CD4-positive, alpha-beta T cell (primary cell): ENCODE measurements around the gene FLT1. TPM values are rescaled to one million over a fixed set of nuclear protein-coding genes. Genes with fewer than 3 reads are reported as not detected.

ENCODE experiments used
- ATAC-seq: fragments of 200-7000 bp; cut with Tn5 transposase; one replicate; pipeline ENCODE4 v1.10.0; 2022; ENCODE audit warnings: mild to moderate bottlenecking; ENCODE audit not compliant: poor library complexity
- CTCF ChIA-PET: fragments of 350-600 bp; sonication (Branson Sonifier 250); formaldehyde crosslinking; loops from one replicate; lab custom pipeline; 2021; ENCODE audit warnings: antibody characterized with exemption, inconsistent platforms; lab: Charles Lee
- POLR2A ChIA-PET: fragments of 350-600 bp; sonication (Branson Sonifier 250); formaldehyde crosslinking; loops from one replicate; lab custom pipeline; 2021; ENCODE audit warnings: antibody characterized with exemption, inconsistent platforms; lab: Charles Lee
- DNase-seq, 14 experiments: peaks; one replicate each; pipeline ENCODE4 v3.0.0-alpha.2; 2013 to 2020; ENCODE audit warnings: mixed read lengths in 2 of 14
- H3K27ac ChIP-seq, 2 donors: one replicate each; pipeline versions ENCODE4 v1.5.1 to v1.7.0; 2013; ENCODE audit warnings: low read length in 2 of 2, low read depth in 1 of 2, mild to moderate bottlenecking in 1 of 2
- H3K27me3 ChIP-seq, 2 experiments: 1 replicate in 1 of 2; 2 replicates in 1 of 2; pipeline versions ENCODE4 v1.6.1 to v1.7.0; 2013; ENCODE audit warnings: low read length in 2 of 2, control low read depth in 1 of 2, mild to moderate bottlenecking in 1 of 2, moderate library complexity in 1 of 2; ENCODE audit not compliant: insufficient read depth in 2 of 2, control insufficient read depth in 1 of 2
- H3K36me3 ChIP-seq: one replicate; pipeline ENCODE4 v1.6.1; 2013; ENCODE audit warnings: low read length, control low read depth; ENCODE audit not compliant: insufficient read depth
- H3K4me1 ChIP-seq: one replicate; pipeline ENCODE4 v1.6.1; 2013; ENCODE audit warnings: low read length, control low read depth; ENCODE audit not compliant: insufficient read depth
- H3K4me3 ChIP-seq: one replicate; pipeline ENCODE4 v1.5.1; 2013; ENCODE audit warnings: mild to moderate bottlenecking, low read length, moderate library complexity
- H3K9me3 ChIP-seq, 2 experiments: 1 replicate in 1 of 2; 2 replicates in 1 of 2; pipeline versions ENCODE4 v1.6.1 to v1.7.0; 2013; ENCODE audit warnings: low read length in 2 of 2, mild to moderate bottlenecking in 2 of 2, control low read depth in 1 of 2, moderate library complexity in 1 of 2; ENCODE audit not compliant: control insufficient read depth in 1 of 2, insufficient read depth in 1 of 2
- H3K27ac Mint-ChIP-seq: one replicate; pipeline ENCODE4 v1.8.0; 2020; ENCODE audit warnings: mixed read lengths
- H3K27me3 Mint-ChIP-seq: one replicate; pipeline ENCODE4 v1.8.0; 2021; ENCODE audit warnings: mixed read lengths
- H3K36me3 Mint-ChIP-seq: one replicate; pipeline ENCODE4 v1.8.0; 2021; ENCODE audit warnings: low read depth, mixed read lengths
- H3K4me1 Mint-ChIP-seq: one replicate; pipeline ENCODE4 v1.8.0; 2021; ENCODE audit warnings: low read depth, mixed read lengths
- H3K4me3 Mint-ChIP-seq: one replicate; pipeline ENCODE4 v1.8.0; 2020; ENCODE audit warnings: mild to moderate bottlenecking, mixed read lengths
- H3K9me3 Mint-ChIP-seq: one replicate; pipeline ENCODE4 v1.8.0; 2020; ENCODE audit warnings: mixed read lengths
- CTCF ChIP-seq: fragments of 200-600 bp; IDR thresholded peaks from one replicate; pipeline ENCODE4 v1.8.0; 2022; ENCODE audit warnings: antibody characterized with exemption, mild to moderate bottlenecking
- intact Hi-C, 2 experiments: fragments of 100-400 bp; cut with DNase I in 1 of 2; cut with micrococcal nuclease in 1 of 2; formaldehyde crosslinking; loops; one replicate each; pipeline versions ENCODE4 v1.15.1 to v1.9.0; 2023 to 2025; cut with DNase I, micrococcal nuclease
- total RNA-seq, 174 experiments: library from RNA in 2 of 174; stranded (reverse) in 2 of 174; gene quantifications; one replicate each; pipeline ENCODE4 v1.2.3 and lab custom pipeline; 2021 to 2026

The FLT1 gene
- total RNA-seq, 2 experiments from 2014 or later, result 1.1 to 1.2 TPM

DNA sequence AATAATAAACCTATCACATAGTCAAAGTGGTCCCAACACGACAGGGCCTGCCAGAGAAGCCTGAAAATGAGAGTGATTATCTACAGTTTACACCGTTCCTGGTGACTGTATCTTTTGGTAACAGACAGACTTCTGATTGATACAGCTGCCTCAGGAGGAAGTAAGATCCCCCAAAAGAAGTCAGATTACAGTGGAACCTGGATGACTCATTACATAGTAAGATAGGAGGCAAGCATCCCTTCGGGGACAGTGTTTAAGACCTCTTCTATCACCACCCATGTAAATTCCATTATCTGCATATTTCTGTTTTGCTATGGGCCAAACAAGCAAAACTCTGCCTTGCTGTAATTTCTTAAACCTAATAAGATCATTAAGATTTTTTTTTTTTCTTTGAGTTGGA, 44.0 kb upstream of the FLT1 start:
- no peak for ATAC-seq
- H3K9me3 Mint-ChIP-seq, result no peaks in the 10 kb centered on the region
- Histone ChIP-seq H3K9me3 (peaks cover 12 to 16% of the 10 kb centered on the region in 2 experiments), H3K4me3 (no peak overlapping the region), H3K36me3 (no peaks in the 10 kb centered on the region), H3K4me1 (no peaks in the 10 kb centered on the region), H3K27ac (no peak overlapping the region), H3K27me3 (peaks cover 22 to 27% of the 10 kb centered on the region in 2 experiments)
- no peak overlapping the region for H3K4me3 Mint-ChIP-seq
- no peak overlapping the region for H3K27ac Mint-ChIP-seq
- POLR2A ChIA-PET, result no interaction called here
- CTCF ChIA-PET, result no interaction called here
- no peak for DNase-seq
- no peaks in the 10 kb centered on the region for H3K4me1 Mint-ChIP-seq
- TF ChIP-seq CTCF, result no peak
- no peaks in the 10 kb centered on the region for H3K36me3 Mint-ChIP-seq
- intact Hi-C loops, result no loop called here
- H3K27me3 Mint-ChIP-seq, result peaks cover 53% of the 10 kb centered on the region

- ATAC-seq, result no peak
- no peak for DNase-seq
- Histone ChIP-seq H3K27me3 (peaks cover 35 to 36% of the 10 kb centered on the region in 2 experiments), H3K4me3 (no peak overlapping the region), H3K27ac (no peak overlapping the region), H3K36me3 (no peaks in the 10 kb centered on the region), H3K4me1 (peaks cover 5% of the 10 kb centered on the region), H3K9me3 (peaks cover 5 to 15% of the 10 kb centered on the region in 2 experiments)
- ChIA-PET POLR2A (interaction anchor here (0.6 kb wide), 1 partner anchor 64 kb away, joined by 3 read pairs; no protein-coding TSS in a partner anchor), CTCF (no interaction called here)
- no peaks in the 10 kb centered on the region for H3K4me1 Mint-ChIP-seq
- H3K4me3 Mint-ChIP-seq, result no peak overlapping the region
- no peak overlapping the region for H3K27ac Mint-ChIP-seq
- H3K27me3 Mint-ChIP-seq, result peaks cover 62% of the 10 kb centered on the region
- H3K36me3 Mint-ChIP-seq, result no peaks in the 10 kb centered on the region
- TF ChIP-seq CTCF, result no peak
- H3K9me3 Mint-ChIP-seq, result no peaks in the 10 kb centered on the region
- intact Hi-C loops, result no loop called here
Observed at GRCh38 chr13:28537171-28537570, 42.2 kb upstream of the FLT1 start.

DNA sequence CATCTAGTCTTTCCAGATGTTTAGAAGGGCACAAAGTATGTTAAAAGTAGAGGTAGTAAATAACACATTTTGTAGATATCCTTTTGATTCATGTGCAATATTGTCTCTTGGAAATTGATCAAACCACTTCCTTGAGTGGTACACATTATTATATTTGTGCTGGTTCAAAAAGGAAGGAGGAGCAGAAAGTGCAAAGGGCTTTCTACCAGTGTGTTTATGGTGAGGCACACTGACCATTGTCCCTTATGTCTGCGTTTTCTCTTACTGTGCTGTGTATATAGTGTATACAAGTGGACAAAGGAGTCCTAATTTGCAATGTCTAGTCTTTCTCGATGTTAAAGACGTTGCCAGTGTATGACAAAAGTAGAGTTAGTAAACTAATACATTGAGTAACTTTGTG, 41.4 kb upstream of the FLT1 start:
- Histone ChIP-seq H3K27ac (no peak overlapping the region), H3K4me1 (peaks cover 13% of the 10 kb centered on the region), H3K36me3 (no peaks in the 10 kb centered on the region), H3K4me3 (no peak overlapping the region), H3K27me3 (peaks cover 43% of the 10 kb centered on the region in 2 experiments), H3K9me3 (peaks cover 5 to 15% of the 10 kb centered on the region in 2 experiments)
- no peak overlapping the region for H3K4me3 Mint-ChIP-seq
- H3K27ac Mint-ChIP-seq, result no peak overlapping the region
- H3K4me1 Mint-ChIP-seq, result no peaks in the 10 kb centered on the region
- peaks cover 62% of the 10 kb centered on the region for H3K27me3 Mint-ChIP-seq
- TF ChIP-seq CTCF, result no peak
- no peaks in the 10 kb centered on the region for H3K9me3 Mint-ChIP-seq
- no peaks in the 10 kb centered on the region for H3K36me3 Mint-ChIP-seq
- POLR2A ChIA-PET, result no interaction called here
- DNase-seq (no peak), ATAC-seq (no peak)
- intact Hi-C loops, result no loop called here
- CTCF ChIA-PET, result no interaction called here
